GM18508 (cell line): ENCODE results near the gene CHERP.
"Not testable (repeated sequence)": the region's sequence is repeated elsewhere in the genome, so short reads cannot be mapped to it uniquely, and the experiment has no call there.

Experiments
- ATAC-seq: cut with Tn5 transposase; IDR thresholded peaks from one replicate; pipeline ENCODE4 v1.9.1; 2021; ENCODE audit warnings: moderate number of reproducible peaks; ENCODE audit not compliant: insufficient read depth, unreplicated experiment

The CHERP gene

GRCh38 chr19:16576690-16577530 lies 34.7 kb upstream of the CHERP start:
- no peak for ATAC-seq

GRCh38 chr19:16575861-16576689 lies 33.8 kb upstream of the CHERP start:
- ATAC-seq: no peak

GRCh38 chr19:16575282-16575681 lies 33.0 kb upstream of the CHERP start:
- no peak for ATAC-seq

- no peak for ATAC-seq
Observed at GRCh38 chr19:16573925-16574324, 31.7 kb upstream of the CHERP start.

GRCh38 chr19:16573296-16573695 lies 31.1 kb upstream of the CHERP start:
- ATAC-seq: no peak

GRCh38 chr19:16572332-16573211 lies 30.3 kb upstream of the CHERP start, which contains the start of gene SLC35E1:
SLC35E1 (minus strand) TSS chr19:16572415; CDS start chr19:16572364, 51 bp downstream.
- peak; percentile 39 for ATAC-seq

- ATAC-seq: peak; percentile 18
Observed at GRCh38 chr19:16571822-16572331, 29.6 kb upstream of the CHERP start.

GRCh38 chr19:16571283-16571682 lies 29.0 kb upstream of the CHERP start:
- ATAC-seq: no peak

- no peak for ATAC-seq
Observed at GRCh38 chr19:16569609-16570320, 27.5 kb upstream of the CHERP start.

- no peak for ATAC-seq
Observed at GRCh38 chr19:16566702-16567101, 24.5 kb upstream of the CHERP start.

- no peak for ATAC-seq
Observed at GRCh38 chr19:16566161-16566560, 23.9 kb upstream of the CHERP start.

- no peak for ATAC-seq
Observed at GRCh38 chr19:16564842-16565241, 22.6 kb upstream of the CHERP start.

- no peak for ATAC-seq
Observed at GRCh38 chr19:16562608-16563025, 20.4 kb upstream of the CHERP start.

GRCh38 chr19:16561382-16561781 lies 19.1 kb upstream of the CHERP start:
- ATAC-seq: no peak

- ATAC-seq: no peak
Observed at GRCh38 chr19:16559780-16560276, 17.6 kb upstream of the CHERP start.

- no peak for ATAC-seq
Observed at GRCh38 chr19:16554776-16555175, 12.5 kb upstream of the CHERP start.

GRCh38 chr19:16551902-16552301 lies 9.7 kb upstream of the CHERP start:
- ATAC-seq: not testable (repeated sequence)

GRCh38 chr19:16548956-16549355 lies 6.7 kb upstream of the CHERP start:
- ATAC-seq: no peak
